ENCODE data around the gene SNX3. TPM values are rescaled to one million over a fixed set of nuclear protein-coding genes. Genes with fewer than 3 reads are reported as not detected.
"Not testable (repeated sequence)": the region's sequence is repeated elsewhere in the genome, so short reads cannot be mapped to it uniquely, and the experiment has no call there.

Gene SNX3
- total RNA-seq, 1 experiment from 2014 or later: 163 TPM

DNA sequence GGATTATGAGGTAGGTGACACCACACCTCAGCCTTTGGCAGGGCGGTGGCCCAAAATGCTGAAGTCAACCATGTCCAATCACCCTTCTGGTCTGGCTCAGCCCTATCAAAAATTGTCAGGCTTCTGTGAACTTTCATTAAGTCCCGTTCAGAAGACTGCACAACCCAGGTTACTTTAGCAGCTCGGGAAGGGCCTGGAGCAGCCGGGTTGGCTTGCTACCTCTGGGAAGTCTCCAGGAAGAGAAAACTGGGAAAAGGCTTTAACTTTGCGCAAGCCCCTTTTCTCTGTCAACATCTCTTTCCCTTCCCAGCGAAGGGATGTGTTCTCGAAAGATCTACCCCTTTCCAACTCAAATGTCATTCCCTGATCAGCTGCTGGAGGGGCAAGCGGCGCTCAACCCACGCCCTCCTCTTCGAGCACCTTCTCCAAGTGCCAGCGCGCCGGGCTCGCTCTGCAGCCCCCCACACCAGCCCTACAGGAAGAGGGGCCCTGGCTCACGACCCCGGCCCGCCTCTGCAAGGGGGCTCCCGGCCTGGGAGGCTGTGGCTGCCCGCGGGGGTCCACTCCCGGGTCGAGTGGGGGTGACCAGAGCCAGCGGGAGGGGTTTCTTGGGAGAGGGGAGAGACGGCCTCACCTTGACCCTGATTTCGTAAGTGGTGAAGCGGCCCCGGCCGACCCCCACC lies 573 bp downstream of the SNX3 start:
- DNase-seq (ENCODE audit: low read depth): peak; percentile 35

- DNase-seq (ENCODE audit: low read depth): no peak
These were observed 6.1 kb downstream of the SNX3 start for GRCh38 chr6:108254433-108255410.

GRCh38 chr6:108253241-108253640 lies 7.6 kb downstream of the SNX3 start:
- DNase-seq (ENCODE audit: low read depth): no peak

DNA sequence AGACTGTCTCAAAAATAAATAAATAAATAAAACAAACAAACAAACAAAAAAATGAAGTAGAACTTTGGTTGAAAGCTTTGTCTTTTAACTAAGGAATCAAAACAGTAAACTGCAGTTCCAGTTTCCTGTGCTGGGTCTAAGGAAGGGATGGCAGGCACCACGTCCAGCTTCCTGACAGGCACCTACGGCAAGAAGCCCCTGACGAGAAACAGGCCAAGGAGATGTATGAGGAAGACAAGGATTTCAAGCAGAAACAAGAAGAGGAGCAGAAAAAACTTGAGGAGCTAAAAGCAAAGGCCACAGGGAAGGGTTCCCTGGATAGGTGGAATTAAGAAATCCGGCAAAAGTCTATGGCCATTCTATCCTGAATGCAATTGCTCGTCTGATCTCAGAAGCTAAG lies 8.8 kb downstream of the SNX3 start:
- DNase-seq (ENCODE audit: low read depth): no peak

GRCh38 chr6:108251252-108251651 lies 9.6 kb downstream of the SNX3 start:
- DNase-seq (ENCODE audit: low read depth): no peak

- DNase-seq (ENCODE audit: low read depth): peak; percentile 9
These were observed 10.5 kb downstream of the SNX3 start for GRCh38 chr6:108250240-108250866.

- DNase-seq (ENCODE audit: low read depth): no peak
These were observed 12.8 kb downstream of the SNX3 start for GRCh38 chr6:108247965-108248536.

DNA sequence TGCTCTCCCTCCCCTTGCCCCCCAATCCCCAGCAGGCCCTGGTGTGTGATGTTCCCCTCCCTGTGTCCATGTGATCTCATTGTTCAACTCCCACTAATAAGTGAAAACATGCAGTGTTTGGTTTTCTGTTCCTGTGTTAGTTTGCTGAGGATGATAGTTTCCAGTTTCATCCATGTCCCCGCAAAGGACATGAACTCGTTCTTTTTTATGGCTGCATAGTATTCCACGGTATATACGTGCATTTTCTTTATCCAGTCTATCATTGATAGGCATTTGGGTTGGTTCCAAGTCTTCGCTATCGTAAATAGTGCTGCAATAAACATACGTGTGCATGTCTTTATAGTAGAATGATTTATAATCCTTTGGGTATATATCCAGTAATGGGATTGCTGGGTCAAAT lies 15.7 kb downstream of the SNX3 start:
- DNase-seq (ENCODE audit: low read depth): not testable (repeated sequence)

DNA sequence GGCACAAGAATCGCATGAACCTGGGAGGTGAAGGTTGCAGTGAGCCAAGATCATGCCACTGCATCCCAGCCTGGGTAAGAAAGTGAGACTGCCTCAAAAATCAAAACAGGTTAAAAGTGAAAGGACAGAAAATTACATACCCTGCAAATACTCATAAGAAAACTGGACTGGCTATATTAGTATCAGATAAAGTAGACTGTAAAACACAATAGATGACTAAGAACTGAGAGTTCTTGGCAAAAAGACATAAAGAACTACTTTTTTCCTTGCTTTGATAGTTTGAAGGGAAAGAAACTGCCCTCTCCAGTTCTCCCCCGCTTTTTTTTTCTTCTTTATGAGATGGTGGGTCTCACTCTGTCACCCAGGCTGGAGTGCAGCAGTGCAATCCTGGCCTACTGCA lies 17.0 kb downstream of the SNX3 start:
- DNase-seq (ENCODE audit: low read depth): no peak

GRCh38 chr6:108242721-108243120 lies 18.1 kb downstream of the SNX3 start:
- DNase-seq (ENCODE audit: low read depth): no peak

GRCh38 chr6:108242259-108242658 lies 18.6 kb downstream of the SNX3 start:
- no peak for DNase-seq (ENCODE audit: low read depth)

DNA sequence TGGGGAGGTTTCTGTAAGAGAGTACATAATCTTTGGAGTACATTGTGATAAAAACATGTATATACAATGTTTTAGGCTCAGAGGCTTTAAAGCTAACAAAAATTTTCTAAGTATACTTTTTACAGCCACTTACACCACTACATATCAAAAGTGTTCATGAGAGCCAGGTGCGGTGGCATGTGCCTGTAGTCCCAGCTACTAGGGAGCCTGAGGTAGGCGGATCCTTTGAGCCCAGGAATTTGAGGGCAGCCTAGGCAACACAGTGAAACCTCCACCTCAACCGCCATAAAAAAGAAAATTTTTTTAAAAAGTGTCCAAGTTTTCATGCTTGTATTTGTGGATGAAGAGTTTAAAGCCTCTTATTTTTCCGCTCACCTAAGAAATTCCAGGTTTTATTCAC lies 22.5 kb downstream of the SNX3 start:
- no peak for DNase-seq (ENCODE audit: low read depth)

GRCh38 chr6:108236791-108237190 lies 24.0 kb downstream of the SNX3 start:
- no peak for DNase-seq (ENCODE audit: low read depth)

DNA sequence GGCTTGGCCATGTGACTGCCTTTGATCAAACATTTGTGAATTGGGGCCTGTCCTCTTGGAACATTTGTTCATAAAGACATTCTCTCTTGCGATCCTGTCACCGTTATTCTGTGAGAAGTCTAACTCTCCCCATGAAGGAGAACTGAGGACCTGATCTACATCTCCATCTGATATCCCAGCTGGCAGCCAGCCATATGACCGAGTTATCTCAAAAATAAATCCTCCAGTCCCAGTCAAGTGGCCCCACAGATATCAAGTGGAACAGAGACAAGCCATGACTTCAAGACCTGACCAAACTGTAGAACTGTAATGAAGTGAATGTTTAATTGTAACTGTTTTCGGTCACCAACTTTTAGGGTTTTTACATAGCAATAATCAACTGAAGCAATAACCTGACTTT lies 25.7 kb downstream of the SNX3 start:
- no peak for DNase-seq (ENCODE audit: low read depth)

DNA sequence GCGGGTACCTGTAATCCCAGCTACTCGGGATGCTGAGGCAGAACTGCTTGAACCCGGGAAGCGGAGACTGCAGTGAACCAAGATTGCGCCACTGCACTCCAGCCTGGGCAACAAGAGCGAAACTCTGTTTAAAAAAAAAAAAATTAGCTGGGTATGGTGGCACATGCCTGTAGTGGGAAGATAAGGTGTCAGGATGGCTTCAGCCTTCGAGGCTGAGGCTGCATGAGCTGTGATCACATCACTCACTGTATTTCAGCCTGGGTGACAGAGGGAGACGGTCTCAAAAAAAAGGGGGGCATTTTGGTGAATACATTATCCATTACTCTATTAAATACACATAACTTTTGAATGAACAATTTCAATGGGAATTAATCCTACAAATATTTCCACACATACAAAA lies 32.4 kb downstream of the SNX3 start:
- DNase-seq (ENCODE audit: low read depth): no peak

- no peak for DNase-seq (ENCODE audit: low read depth)
These were observed 33.5 kb downstream of the SNX3 start for GRCh38 chr6:108227290-108227689.

GRCh38 chr6:108222504-108222903 lies 38.3 kb downstream of the SNX3 start:
- no peak for DNase-seq (ENCODE audit: low read depth)

GRCh38 chr6:108222064-108222463 lies 38.8 kb downstream of the SNX3 start:
- no peak for DNase-seq (ENCODE audit: low read depth)

DNA sequence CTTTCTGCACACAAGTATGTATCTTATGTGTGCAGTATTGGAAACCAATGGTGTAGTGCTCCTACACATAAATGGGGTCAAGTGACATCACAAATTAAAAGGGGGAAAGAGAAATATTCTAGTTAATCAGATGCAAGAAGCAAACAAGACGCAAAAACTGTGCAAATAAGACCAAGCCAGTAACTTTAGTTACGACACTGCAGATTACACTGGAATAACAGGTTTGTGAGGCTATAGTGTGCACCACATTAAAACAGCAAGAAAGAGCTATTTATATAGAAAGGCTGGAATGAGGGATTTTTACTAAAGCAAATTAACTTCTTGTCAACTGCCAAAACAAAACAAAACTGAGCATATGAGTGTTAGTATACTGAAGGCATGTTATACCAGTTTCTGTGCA lies 49.2 kb downstream of the SNX3 start:
- DNase-seq (ENCODE audit: low read depth): no peak

GRCh38 chr6:108210556-108210955 lies 50.3 kb downstream of the SNX3 start:
- DNase-seq (ENCODE audit: low read depth): no peak

GRCh38 chr6:108209738-108210137 lies 51.1 kb downstream of the SNX3 start:
- no peak for DNase-seq (ENCODE audit: low read depth)

- DNase-seq (ENCODE audit: low read depth): no peak
These were observed 53.8 kb downstream of the SNX3 start for GRCh38 chr6:108207013-108207412.
